K562 (cell line): ENCODE results near the gene RHOT1. TPM values are rescaled to one million over a fixed set of nuclear protein-coding genes. Genes with fewer than 3 reads are reported as not detected.
"Not testable (repeated sequence)": the region's sequence is repeated elsewhere in the genome, so short reads cannot be mapped to it uniquely, and the experiment has no call there.

Experiments
- ATAC-seq: fragments of 200-7000 bp; cut with Tn5 transposase; 3 replicates; pipeline ENCODE4 v1.9.1; 2020; ENCODE audit warnings: moderate library complexity
- BruUV-seq: library from RNA; stranded (reverse); fragments of 400-500 nt; replicated peaks from 2 replicates; lab custom pipeline; 2021; lab: Mats Ljungman, UMichigan
- CTCF ChIA-PET: fragments of 300-600 bp; formaldehyde crosslinking; extraction: SDS; loops from one replicate; lab custom pipeline; 2021; ENCODE audit warnings: low intra/inter-chr PET ratio; lab: Yijun Ruan, JAX
- POLR2A ChIA-PET: fragments of 300-600, 350-650 bp; sonication (Branson Sonifier 250); formaldehyde crosslinking; extraction: SDS; loops from one replicate; lab custom pipeline; 2021; ENCODE audit warnings: antibody characterized with exemption, inconsistent platforms; lab: Yijun Ruan, JAX
- DNase-seq, 4 experiments: peaks; one replicate each; pipeline versions ENCODE4 v3.0.0 to v3.0.0-alpha.2; 2011 to 2018; ENCODE audit warnings: low spot score in 3 of 4, mixed read lengths in 3 of 4; ENCODE audit errors: extremely low read depth in 1 of 4
- FAIRE-seq: peaks from 2 replicates; lab custom pipeline; 2011; peaks lifted over from hg19 to GRCh38; lab: Jason Lieb, UNC
- H2AFZ ChIP-seq: 2 replicates; pipeline ENCODE4 v1.6.0; 2011; ENCODE audit warnings: low read depth, low read length, control low read depth, inconsistent platforms
- H3K27ac ChIP-seq: fragments of 200-600 bp; 3 replicates; pipeline ENCODE4 v1.8.0; 2011; ENCODE audit warnings: low read depth, mild to moderate bottlenecking, control low read depth, inconsistent platforms, low read length, moderate library complexity, mixed read lengths; ENCODE audit errors: extremely low read depth
- H3K27me3 ChIP-seq, 2 experiments: fragments of 300-600 bp in 1 of 2; 2 replicates in 1 of 2; 3 replicates in 1 of 2; pipeline versions ENCODE4 v1.6.0 to v1.8.0; 2011; ENCODE audit warnings: inconsistent platforms in 2 of 2, low read length in 2 of 2, mild to moderate bottlenecking in 1 of 2, mixed read lengths in 1 of 2, moderate library complexity in 1 of 2; ENCODE audit not compliant: control insufficient read depth in 2 of 2, insufficient read depth in 2 of 2
- H3K36me3 ChIP-seq: fragments of 300-600 bp; 3 replicates; pipeline ENCODE4 v1.8.0; 2011; ENCODE audit warnings: mild to moderate bottlenecking, low read length, inconsistent platforms; ENCODE audit not compliant: control insufficient read depth, insufficient read depth
- H3K4me1 ChIP-seq, 2 experiments: fragments of 200-600 bp in 1 of 2; replicated peaks in 1 of 2; 2 replicates in 1 of 2; 3 replicates in 1 of 2; pipeline versions ENCODE4 v1.5.1 to v1.8.0; 2011; ENCODE audit warnings: inconsistent platforms in 2 of 2, low read length in 2 of 2, mild to moderate bottlenecking in 1 of 2, mixed read lengths in 1 of 2, moderate library complexity in 1 of 2; ENCODE audit not compliant: control insufficient read depth in 2 of 2, insufficient read depth in 2 of 2
- H3K4me2 ChIP-seq: 2 replicates; pipeline ENCODE4 v1.6.1; 2011; ENCODE audit warnings: low read length, control low read depth, inconsistent platforms, mixed read lengths; ENCODE audit not compliant: insufficient read depth
- H3K4me3 ChIP-seq: fragments of 200-600 bp; sonication (generic), shearing (Covaris generic); 2 replicates; pipeline ENCODE4 v1.5.1; 2016; ENCODE audit warnings: control low read depth, inconsistent platforms
- H3K79me2 ChIP-seq: fragments of 200-600 bp; 3 replicates; pipeline ENCODE4 v1.8.0; 2011; ENCODE audit warnings: low read length, inconsistent platforms; ENCODE audit not compliant: control insufficient read depth, insufficient read depth
- H3K9ac ChIP-seq, 2 experiments: 2 replicates each; pipeline versions ENCODE4 v1.6.0 to v1.6.1; 2011; ENCODE audit warnings: low read depth in 2 of 2, low read length in 2 of 2, control low read depth in 1 of 2, inconsistent platforms in 1 of 2, mild to moderate bottlenecking in 1 of 2, mixed read lengths in 1 of 2; ENCODE audit not compliant: insufficient read depth in 1 of 2
- H3K9me1 ChIP-seq: one replicate; pipeline ENCODE4 v1.6.0; 2011; ENCODE audit warnings: inconsistent platforms, mild to moderate bottlenecking, low read length, moderate library complexity; ENCODE audit not compliant: control insufficient read depth, insufficient read depth
- H3K9me3 ChIP-seq: replicated peaks from 2 replicates; pipeline ENCODE4 v1.5.1; 2011; ENCODE audit warnings: low read depth, low read length, inconsistent platforms; ENCODE audit not compliant: control insufficient read depth, insufficient read depth
- H4K20me1 ChIP-seq: replicated peaks from 2 replicates; pipeline ENCODE4 v1.6.1; 2011; ENCODE audit warnings: low read length, inconsistent platforms, mixed read lengths; ENCODE audit not compliant: control insufficient read depth, insufficient read depth
- CBFA2T2 ChIP-seq: fragments of 450-650 bp; conservative IDR thresholded peaks from 2 replicates; pipeline ENCODE4 v1.6.1; 2017; ENCODE audit warnings: mild to moderate bottlenecking
- NFYB ChIP-seq: IDR thresholded peaks from 2 replicates; pipeline ENCODE4 v1.6.1; 2011; ENCODE audit warnings: mild to moderate bottlenecking, moderate library complexity; ENCODE audit not compliant: insufficient read length; ENCODE audit errors: extremely low read depth
- SMARCB1 ChIP-seq: IDR thresholded peaks from 2 replicates; pipeline ENCODE4 v1.6.1; 2011; ENCODE audit warnings: improper control_type of control experiment, low read depth; ENCODE audit not compliant: insufficient read length
- SNIP1 ChIP-seq: fragments of 450-650 bp; IDR thresholded peaks from 2 replicates; pipeline ENCODE4 v1.7.1; 2017; ENCODE audit warnings: low read depth, mild to moderate bottlenecking
- ZBTB17 ChIP-seq: fragments of 450-650 bp; formaldehyde crosslinking; IDR thresholded peaks from 2 replicates; pipeline ENCODE4 v1.4.0; 2020; ENCODE audit warnings: mild to moderate bottlenecking
- WGBS: fragments of 100-300 bp; shearing (Covaris generic); methylation state at CpG from one replicate; pipeline ENCODE4 v1.1.6; 2016; ENCODE audit warnings: low coverage, mixed read lengths; ENCODE audit not compliant: insufficient coverage; ENCODE audit errors: missing lambda C conversion rate; 5-methylcytosine and 5-hydroxymethylcytosine counted together
- in situ Hi-C: fragments of 300-500 bp; cut with MboI; formaldehyde crosslinking; loops from 4 replicates; pipeline ENCODE4 v1.15.0; 2018; ENCODE audit warnings: inconsistent platforms, mixed read lengths
- intact Hi-C: fragments of 100-400 bp; cut with micrococcal nuclease; formaldehyde crosslinking; loops from 2 replicates; pipeline ENCODE4 v1.14.2; 2022
- polyA plus RNA-seq, 8 experiments: library from polyadenylated mRNA; depleted of rRNA in 4 of 8; stranded (reverse) in 5 of 8; unstranded in 3 of 8; fragments of >200 nt; fragmentation: Nextera tagmentation in 2 of 8; fragmentation: Illumina TruSeq in 1 of 8; extraction: Ambion mirVana in 2 of 8; extraction: Trizol in 1 of 8; gene quantifications; 2 replicates each; pipeline versions ENCODE4 v1.2.1 to v1.2.3, GENCODE V29; 2011 to 2014; ENCODE audit warnings: inconsistent platforms in 1 of 8, missing spikeins in 1 of 8
- total RNA-seq, 7 experiments: library from RNA; depleted of rRNA in 6 of 7; stranded (reverse); fragments of >200 nt in 6 of 7; fragmentation: Illumina TruSeq in 2 of 7; extraction: Trizol in 2 of 7; gene quantifications; 2 replicates each; pipeline versions ENCODE4 v1.2.1 to v1.2.3, GENCODE V29; 2011 to 2021; ENCODE audit warnings: low replicate concordance in 1 of 7
- TF ChIP-seq, protein P1 (sequence below): fragments of 250-450 bp; sonication (Bioruptor Pico); IDR thresholded peaks from 2 replicates; pipeline ENCODE4 v1.4.0; 2020
- TF ChIP-seq, protein P2 (sequence below), 2 experiments: fragments of 450-650 bp in 1 of 2; sonication (generic) in 1 of 2; formaldehyde crosslinking; conservative IDR thresholded peaks; 2 replicates each; pipeline versions ENCODE4 v1.4.0 to v1.8.1; 2020 to 2022; ENCODE audit warnings: mild to moderate bottlenecking in 1 of 2, missing genetic modification reagents in 1 of 2
- TF ChIP-seq, protein P3 (sequence below): fragments of 450-650 bp; IDR thresholded peaks from 2 replicates; pipeline ENCODE4 v1.6.1; 2016
- TF ChIP-seq, protein P4 (sequence below): fragments of 450-650 bp; conservative IDR thresholded peaks from 2 replicates; pipeline ENCODE4 v1.6.1; 2016; ENCODE audit warnings: missing genetic modification characterization, low read depth, mild to moderate bottlenecking, missing compliant biosample characterization, moderate library complexity

RHOT1 gene
- total and polyA plus RNA-seq, 9 of the 15 experiments (the other 6 are each of a cell fraction or from before 2014, with no cell fraction given) = 23.0 to 101 (median 32.2) TPM

DNA sequence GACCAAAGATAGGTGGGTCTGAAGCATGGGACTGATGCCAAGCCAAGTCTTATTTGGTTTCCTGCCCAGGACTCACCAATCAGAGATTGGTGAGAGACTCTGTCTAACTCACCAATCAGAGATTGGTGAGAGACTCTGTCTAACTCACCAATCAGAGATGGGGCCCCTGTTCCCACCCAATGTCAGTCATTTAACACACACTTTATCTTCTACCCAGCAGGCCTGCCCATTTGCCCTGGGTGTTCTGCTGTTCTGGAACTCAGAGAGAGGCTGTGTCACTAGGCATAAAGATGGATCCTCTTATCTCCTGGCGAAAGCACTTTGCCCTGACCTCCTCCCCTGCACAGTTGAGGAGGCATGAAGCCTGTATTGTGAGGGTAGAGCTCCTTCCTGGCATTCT is 5.4 kb upstream of the RHOT1 start (continued):
- TF ChIP-seq, protein P1, sequence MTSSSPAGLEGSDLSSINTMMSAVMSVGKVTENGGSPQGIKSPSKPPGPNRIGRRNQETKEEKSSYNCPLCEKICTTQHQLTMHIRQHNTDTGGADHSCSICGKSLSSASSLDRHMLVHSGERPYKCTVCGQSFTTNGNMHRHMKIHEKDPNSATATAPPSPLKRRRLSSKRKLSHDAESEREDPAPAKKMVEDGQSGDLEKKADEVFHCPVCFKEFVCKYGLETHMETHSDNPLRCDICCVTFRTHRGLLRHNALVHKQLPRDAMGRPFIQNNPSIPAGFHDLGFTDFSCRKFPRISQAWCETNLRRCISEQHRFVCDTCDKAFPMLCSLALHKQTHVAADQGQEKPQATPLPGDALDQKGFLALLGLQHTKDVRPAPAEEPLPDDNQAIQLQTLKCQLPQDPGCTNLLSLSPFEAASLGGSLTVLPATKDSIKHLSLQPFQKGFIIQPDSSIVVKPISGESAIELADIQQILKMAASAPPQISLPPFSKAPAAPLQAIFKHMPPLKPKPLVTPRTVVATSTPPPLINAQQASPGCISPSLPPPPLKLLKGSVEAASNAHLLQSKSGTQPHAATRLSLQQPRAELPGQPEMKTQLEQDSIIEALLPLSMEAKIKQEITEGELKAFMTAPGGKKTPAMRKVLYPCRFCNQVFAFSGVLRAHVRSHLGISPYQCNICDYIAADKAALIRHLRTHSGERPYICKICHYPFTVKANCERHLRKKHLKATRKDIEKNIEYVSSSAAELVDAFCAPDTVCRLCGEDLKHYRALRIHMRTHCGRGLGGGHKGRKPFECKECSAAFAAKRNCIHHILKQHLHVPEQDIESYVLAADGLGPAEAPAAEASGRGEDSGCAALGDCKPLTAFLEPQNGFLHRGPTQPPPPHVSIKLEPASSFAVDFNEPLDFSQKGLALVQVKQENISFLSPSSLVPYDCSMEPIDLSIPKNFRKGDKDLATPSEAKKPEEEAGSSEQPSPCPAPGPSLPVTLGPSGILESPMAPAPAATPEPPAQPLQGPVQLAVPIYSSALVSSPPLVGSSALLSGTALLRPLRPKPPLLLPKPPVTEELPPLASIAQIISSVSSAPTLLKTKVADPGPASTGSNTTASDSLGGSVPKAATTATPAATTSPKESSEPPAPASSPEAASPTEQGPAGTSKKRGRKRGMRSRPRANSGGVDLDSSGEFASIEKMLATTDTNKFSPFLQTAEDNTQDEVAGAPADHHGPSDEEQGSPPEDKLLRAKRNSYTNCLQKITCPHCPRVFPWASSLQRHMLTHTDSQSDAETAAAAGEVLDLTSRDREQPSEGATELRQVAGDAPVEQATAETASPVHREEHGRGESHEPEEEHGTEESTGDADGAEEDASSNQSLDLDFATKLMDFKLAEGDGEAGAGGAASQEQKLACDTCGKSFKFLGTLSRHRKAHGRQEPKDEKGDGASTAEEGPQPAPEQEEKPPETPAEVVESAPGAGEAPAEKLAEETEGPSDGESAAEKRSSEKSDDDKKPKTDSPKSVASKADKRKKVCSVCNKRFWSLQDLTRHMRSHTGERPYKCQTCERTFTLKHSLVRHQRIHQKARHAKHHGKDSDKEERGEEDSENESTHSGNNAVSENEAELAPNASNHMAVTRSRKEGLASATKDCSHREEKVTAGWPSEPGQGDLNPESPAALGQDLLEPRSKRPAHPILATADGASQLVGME (CRISPR knock-in tag) = no peak
- 0 out of 2 replicates have a peak, but pooled peaks have one; percentile 15 for TF ChIP-seq CBFA2T2
- no peak for TF ChIP-seq SNIP1
- TF ChIP-seq SMARCB1 = no peak
- TF ChIP-seq, protein P2, sequence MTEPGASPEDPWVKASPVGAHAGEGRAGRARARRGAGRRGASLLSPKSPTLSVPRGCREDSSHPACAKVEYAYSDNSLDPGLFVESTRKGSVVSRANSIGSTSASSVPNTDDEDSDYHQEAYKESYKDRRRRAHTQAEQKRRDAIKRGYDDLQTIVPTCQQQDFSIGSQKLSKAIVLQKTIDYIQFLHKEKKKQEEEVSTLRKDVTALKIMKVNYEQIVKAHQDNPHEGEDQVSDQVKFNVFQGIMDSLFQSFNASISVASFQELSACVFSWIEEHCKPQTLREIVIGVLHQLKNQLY (CRISPR knock-in tag; conservative IDR thresholded peaks at IDR 0.05) = no peak
- TF ChIP-seq, protein P3, sequence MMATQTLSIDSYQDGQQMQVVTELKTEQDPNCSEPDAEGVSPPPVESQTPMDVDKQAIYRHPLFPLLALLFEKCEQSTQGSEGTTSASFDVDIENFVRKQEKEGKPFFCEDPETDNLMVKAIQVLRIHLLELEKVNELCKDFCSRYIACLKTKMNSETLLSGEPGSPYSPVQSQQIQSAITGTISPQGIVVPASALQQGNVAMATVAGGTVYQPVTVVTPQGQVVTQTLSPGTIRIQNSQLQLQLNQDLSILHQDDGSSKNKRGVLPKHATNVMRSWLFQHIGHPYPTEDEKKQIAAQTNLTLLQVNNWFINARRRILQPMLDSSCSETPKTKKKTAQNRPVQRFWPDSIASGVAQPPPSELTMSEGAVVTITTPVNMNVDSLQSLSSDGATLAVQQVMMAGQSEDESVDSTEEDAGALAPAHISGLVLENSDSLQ = peak; percentile 60; the same call in 1 of the 2 replicates
- peak; percentile 35 for TF ChIP-seq NFYB
- TF ChIP-seq, protein P4, sequence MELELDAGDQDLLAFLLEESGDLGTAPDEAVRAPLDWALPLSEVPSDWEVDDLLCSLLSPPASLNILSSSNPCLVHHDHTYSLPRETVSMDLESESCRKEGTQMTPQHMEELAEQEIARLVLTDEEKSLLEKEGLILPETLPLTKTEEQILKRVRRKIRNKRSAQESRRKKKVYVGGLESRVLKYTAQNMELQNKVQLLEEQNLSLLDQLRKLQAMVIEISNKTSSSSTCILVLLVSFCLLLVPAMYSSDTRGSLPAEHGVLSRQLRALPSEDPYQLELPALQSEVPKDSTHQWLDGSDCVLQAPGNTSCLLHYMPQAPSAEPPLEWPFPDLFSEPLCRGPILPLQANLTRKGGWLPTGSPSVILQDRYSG = no peak
- no peak for TF ChIP-seq ZBTB17

DNA sequence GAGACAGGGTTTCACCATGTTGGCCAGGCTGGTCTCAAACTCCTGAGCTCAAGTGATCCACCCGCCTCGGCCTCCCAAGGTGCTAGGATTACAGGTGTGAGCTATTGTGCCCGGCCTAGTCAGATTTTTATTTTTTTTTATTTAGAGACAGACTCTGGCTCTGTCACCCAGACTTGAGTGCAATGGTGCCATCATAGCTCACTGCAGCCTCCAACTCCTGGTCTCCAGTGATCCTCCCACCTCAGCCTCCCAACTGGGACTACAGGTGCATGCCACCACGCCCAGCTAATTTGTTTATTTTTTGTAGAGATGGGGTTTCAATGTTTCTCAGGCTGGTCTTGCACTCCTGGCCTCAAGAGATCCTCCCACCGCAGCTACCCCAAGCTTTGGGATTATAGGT is 2.8 kb upstream of the RHOT1 start:
- not testable (repeated sequence) for H3K27ac ChIP-seq
- 52% methylated on average over 5 of the region's 5 CpGs for WGBS

More for the DNA sequence above, 2.8 kb upstream of the RHOT1 start:
- H3K9me3 ChIP-seq, FAIRE-seq, H2AFZ ChIP-seq, H3K36me3 ChIP-seq, H3K4me3 ChIP-seq, DNase-seq, BruUV-seq, intact Hi-C loops, CTCF ChIA-PET, H3K27me3 ChIP-seq, H4K20me1 ChIP-seq, H3K9me1 ChIP-seq, in situ Hi-C loops, H3K4me2 ChIP-seq, H3K9ac ChIP-seq, ATAC-seq: not testable (repeated sequence)
- H3K4me1 ChIP-seq = peaks cover 9 to 11% of the 10 kb centered on the region in 2 experiments; a peak in 4 of 5 replicates
- POLR2A ChIA-PET = interaction anchor here (0.6 to 0.7 kb wide), 2 partner anchors 102 to 160 kb away, joined by 3 read pairs; no protein-coding TSS in a partner anchor
- peaks cover 30% of the 10 kb centered on the region for H3K79me2 ChIP-seq
